Measurements from ENCODE around the gene SLC22A31.

The SLC22A31 gene

DNA sequence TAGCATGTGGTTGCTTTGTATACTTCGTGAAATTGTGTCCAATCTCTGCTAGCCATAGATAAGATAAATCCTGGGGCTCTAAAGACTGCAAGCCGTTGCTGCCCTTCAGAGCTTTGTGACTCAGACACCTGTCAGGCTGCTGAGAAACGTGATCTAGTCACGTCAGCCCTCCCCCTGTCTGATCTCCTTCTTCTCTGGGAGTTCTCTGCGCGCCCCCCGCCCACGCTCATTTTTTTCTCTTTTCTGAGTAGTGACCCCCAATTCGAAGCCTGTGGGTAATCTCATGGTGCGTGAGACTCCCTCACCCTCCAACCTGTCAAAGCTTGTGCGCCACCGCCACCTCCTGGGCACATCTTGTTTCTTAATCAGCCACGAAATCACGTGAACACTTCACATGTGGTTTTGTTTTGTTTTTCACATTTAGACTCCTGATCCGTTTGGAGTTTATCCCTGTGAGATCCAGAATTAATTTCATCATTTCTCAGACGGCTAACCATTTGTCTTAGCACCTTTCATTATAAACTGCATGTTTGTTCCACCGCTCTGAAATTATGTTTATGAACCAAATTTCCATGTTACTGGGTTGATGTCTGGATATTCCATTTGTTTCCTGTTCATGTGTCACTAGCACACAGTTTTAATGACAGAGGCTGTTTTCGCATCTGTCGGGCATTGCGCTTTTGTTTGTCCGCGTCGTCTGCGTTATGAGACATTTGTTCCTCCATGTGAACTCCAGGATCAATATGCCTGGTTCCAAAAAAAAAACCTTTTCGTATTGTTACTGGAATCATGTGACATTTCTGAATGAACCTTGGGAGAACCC is 16.2 kb upstream of the SLC22A31 start:
- DNase-seq (ENCODE audit: low spot score), result peak; percentile 80

GRCh38 chr16:89210904-89211515 is 10.7 kb upstream of the SLC22A31 start:
- no peak for DNase-seq (ENCODE audit: low spot score)

DNA sequence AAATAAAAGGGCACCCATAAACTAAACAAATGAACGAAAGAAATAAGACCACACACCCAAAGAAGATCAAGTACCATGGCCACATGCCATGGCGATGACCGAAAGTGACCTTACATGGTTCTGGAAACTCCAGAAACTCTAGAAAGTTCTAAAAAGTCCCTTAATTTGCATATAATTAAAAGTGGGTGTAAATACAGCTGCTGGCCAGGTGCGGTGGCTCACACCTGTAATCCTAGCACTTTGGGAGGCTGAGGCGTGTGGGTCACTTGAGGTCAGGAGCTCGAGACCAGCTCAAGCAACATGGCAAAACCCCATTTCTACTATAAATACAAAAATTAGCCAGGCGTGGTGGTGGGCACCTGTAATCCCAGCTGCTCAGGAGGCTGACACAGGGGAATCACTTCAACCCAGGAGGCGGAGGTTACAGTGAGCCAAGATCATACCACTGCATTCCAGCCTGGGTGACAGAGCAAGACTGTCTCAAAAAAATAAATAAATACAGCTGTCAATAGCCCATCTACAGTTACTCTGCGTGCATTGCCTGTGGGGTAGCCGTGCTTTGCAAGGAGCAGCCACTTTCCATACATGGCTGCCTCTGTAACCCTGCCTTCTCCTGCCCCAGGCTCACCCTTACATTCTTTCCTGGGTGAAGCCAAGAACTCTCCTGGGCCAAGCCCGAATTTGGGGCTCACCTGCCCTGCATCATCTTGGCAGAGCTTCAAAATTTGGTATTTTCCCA is 10.0 kb upstream of the SLC22A31 start:
- no peak for DNase-seq (ENCODE audit: low spot score)

- no peak for DNase-seq (ENCODE audit: low spot score)
Measured at GRCh38 chr16:89209522-89210044, 9.2 kb upstream of the SLC22A31 start.

DNA sequence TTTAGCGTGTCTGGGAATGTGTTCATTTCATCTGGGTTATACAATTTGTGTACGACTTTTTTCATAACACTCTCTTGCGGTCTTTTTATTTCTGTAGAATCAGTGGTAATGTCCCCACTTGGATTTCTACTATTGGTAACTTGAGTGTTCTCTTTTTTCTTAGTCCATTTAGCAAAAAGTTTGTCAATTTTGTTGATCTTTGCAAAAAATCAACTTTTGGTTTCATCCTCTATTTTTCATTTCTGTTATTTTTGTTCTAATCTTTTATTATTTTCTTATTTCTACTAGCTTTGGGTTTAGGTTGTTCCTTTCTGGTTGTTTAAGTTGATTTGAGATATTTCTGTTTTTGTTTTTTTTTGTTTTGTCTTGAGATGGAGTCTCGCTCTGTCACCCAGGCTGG is 7.7 kb upstream of the SLC22A31 start:
- DNase-seq (ENCODE audit: low spot score), result no peak

GRCh38 chr16:89202422-89203215 is 2.3 kb upstream of the SLC22A31 start:
- DNase-seq (ENCODE audit: low spot score), result no peak

DNA sequence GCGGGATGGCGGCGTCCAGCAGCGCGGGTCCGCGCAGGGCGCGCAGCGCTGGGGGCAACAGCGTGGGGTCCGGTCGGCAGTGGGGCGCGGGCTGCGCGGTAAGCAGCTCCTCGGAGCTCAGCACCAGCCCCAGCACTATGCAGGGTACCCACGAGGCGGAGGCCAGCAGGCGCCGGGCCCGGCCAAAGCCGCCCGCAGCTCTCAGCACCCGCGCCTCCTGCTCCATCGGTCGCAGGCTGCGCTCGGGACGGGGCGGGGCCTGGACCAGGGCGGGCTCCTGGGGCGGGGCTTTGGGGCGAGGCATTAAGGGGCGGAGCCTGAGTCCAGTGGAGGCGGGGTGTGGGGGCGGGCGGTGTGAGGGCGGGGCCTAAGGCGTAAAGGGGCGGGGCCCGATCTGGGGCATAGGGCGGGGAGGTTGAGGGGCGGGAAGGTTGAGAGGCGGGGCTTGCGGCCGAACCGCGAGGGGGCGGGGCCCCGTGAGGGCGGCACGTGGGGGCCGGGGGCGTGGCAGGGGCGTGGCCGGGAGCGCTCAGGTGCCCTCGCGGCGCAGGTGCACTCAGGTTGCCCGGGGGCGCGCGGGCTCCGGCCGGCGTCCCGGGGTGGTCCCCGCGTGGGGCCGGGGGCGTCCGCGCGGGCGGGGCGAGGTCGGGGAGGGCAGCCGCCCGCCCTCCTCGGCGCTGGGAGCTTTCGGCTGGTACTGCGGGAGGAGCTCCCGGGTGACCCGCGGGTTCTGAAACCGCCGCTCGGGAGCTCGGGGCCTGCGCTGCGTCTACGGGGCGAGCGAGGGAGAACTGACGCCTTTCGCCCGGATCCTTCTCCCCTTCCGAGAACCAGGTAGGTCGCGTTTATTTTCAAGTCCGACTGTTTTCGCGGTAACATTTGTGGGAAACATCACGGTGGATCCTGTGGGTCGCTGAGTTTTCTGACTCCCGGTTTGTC is 1.4 kb upstream of the SLC22A31 start:
- peak; percentile 81 for DNase-seq (ENCODE audit: low spot score)

DNA sequence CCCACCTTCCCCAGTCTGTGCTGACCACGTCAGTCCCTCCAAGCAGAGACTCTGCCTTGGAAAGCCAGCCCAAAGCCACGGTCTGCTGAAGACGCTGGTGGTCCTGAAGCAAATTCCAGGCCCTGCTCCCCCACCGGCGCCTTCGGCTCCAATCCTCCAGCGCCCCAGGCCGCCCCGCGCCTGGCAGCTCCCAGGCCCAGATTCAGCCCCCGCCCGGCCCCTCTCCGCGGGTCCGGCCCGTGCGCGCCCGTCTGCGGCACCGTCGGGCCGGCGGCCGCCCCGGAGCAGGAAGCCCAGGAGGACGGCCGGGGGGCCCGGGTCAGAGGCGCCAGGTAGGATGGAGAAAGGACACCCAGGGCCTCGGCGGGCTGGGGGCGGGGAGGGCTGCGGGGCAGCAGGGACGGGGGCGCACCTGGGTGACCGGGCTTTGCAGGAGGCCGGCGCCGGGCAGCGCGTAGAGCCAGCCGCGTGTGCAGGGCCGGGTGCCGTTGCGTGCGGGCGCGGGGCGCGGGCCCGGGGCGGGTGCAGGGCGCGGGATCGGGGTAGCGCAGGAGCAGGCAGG is 594 bp upstream of the SLC22A31 start:
- no peak for DNase-seq (ENCODE audit: low spot score)

- no peak for DNase-seq (ENCODE audit: low spot score)
Measured at GRCh38 chr16:89199241-89200123, 855 bp downstream of the SLC22A31 start.

GRCh38 chr16:89198417-89199240 is 1.7 kb downstream of the SLC22A31 start:
- no peak for DNase-seq (ENCODE audit: low spot score)

DNA sequence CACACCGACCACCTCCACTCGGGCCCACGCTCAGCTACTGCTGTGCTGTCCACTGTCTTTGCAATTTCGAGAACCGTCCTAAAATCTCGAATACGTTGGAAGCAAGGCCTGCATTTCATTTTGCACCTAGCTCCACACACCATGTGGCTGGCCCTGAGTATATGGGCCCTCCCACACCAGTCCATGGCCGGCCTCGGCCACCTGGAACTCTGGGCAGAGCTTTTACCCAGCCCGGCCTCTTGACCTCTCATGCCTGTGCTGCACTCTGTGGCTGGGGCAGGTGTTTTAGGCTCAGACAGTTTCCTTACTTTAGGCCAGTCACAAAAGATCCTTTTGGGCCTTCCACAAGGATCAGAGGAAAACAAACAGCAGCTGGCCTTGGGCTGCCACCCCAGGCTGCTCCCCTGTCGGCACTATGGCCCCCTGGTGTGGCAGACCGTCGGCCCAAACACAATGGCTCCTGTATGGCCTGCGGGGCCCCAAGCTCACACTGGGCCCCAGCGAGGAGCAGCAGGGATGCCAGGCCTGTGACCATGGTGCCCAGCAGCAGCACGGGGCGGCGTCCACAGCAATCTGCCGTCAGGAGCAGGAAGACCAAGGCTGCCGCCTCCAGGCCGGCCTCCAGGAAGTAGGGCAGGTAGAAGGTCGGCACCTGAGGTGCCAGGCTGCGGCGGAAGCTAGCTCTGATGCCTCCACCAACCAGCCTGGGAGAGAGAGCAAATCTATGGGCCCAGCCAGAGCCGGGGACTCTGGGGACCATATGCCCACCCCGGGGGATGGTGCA is 2.5 kb downstream of the SLC22A31 start:
- DNase-seq (ENCODE audit: low spot score), result no peak

DNA sequence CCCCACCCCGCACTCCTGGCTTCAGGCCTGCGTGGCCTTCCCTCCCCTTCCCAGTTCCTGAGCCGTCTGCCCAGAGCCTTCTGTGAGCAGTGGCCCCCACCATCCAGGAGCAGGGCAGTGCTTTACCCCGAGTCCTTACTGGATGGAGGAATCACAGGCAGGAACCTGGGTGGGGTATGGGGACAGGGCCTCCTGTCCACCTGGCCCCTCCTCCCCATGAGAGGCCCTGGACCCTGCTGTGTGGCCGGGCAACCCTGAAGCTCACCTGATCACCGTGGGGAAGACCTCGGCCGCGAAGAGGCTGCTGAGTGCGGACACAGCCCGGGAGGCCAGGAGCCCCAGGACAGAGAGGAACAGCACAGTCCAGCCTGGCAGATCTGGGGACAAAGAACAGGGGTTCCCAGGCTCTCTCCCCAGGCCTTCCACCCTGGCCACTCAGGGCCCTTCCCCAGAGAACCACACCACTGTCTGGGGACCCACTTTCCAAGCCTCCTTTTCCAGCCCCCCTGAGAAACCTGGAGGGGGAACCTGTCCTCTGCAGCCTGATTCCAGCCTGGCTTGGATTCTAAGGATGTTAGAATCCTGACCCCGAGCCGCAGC is 3.2 kb downstream of the SLC22A31 start:
- no peak for DNase-seq (ENCODE audit: low spot score)

DNA sequence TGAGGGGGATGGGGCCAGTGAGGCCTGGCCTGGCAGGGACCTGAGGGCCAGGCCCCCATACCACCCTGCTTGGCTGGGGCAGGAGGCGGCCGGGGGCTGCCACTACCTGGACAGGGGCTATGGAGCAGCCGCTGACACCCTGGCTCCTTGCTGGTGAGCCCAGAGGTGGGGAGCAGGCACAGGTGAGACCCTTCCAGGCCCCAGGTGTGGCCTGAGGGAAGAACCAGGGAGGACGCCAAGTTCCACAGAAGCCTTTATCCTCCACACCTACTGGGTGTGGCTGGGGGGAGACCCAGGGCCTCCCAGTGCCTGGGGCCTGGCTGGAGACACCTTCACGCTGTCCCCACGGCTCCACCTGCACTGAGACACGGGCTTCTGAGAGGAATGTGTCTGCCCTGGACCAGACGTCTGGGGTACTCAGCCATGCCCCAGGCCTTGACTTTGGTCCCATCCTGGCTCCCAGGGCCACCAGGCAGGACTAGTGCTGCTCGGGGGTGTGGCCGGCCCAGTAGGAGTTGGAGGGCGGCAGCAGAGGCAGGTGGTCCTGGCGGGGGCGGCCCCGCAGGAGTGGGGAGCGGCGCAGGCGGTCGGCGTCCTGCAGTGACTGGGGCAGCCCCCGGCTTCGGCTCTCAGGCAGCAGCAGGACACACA is 4.7 kb downstream of the SLC22A31 start:
- no peak for DNase-seq (ENCODE audit: low spot score)

- no peak for DNase-seq (ENCODE audit: low spot score)
Measured at GRCh38 chr16:89194340-89195311, 5.7 kb downstream of the SLC22A31 start.

GRCh38 chr16:89193576-89194293 is 6.6 kb downstream of the SLC22A31 start:
- DNase-seq (ENCODE audit: low spot score), result no peak
